ENCODE measurements around the gene SLC22A3. TPM values are rescaled to one million over a fixed set of nuclear protein-coding genes. Genes with fewer than 3 reads are reported as not detected.

Gene SLC22A3
- total RNA-seq, 1 donor from 2014 or later = 0.07 TPM

DNA sequence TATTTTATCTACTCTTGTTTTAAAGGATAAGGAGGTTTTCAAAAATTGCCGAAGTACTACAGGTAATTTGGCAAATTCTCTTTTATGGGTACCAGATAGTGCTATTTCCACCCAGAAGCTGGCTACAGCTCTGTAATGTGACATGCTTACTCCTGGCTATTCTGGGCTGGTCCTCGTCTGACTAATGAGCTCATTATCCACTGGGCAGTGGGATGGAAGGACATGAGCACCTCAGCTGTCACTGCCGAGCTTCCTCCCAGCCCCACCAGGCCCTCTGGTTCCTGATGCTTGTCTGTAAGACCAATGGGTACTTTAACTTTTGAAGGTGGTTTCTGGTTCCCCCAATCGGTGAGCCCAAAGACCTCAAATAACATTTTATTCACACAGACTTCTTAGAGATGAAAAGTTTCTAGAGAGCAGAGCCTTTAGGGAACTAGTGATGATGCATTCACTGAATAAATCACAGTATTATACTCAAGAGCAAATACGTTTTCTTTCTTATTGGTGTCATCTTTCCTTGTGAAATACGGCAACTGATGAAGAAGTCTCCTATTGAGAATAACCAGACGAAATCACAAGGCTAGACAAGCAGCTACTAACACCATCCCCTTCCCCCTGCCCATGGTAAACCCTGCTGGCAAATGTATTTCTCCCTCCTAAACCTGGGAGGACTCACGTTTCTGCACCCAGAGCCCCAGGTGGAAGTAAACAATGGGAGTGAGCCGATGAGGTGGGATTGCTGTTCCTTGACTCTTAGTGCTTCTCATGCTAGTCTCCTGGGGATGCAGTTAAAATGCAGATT is 80.8 kb downstream of the SLC22A3 start:
- Mint-ChIP-seq H3K36me3 (no peaks in the 10 kb centered on the region), H3K9me3 (no peaks in the 10 kb centered on the region), H3K4me1 (no peaks in the 10 kb centered on the region), H3K27ac (no peak overlapping the region), H3K4me3 (no peak overlapping the region), H3K27me3 (ENCODE audit: insufficient read depth, low read depth) (peaks cover 7% of the 10 kb centered on the region)
- no peaks in the 10 kb centered on the region for H3K27me3 ChIP-seq
- H3K9ac ChIP-seq = no peak overlapping the region
- peak; percentile 6 for DNase-seq (ENCODE audit: low spot score)
- no peaks in the 10 kb centered on the region for H3K36me3 ChIP-seq
- H3K4me2 ChIP-seq = no peak overlapping the region
- no peak overlapping the region for H3K27ac ChIP-seq
- no peaks in the 10 kb centered on the region for H4K20me1 ChIP-seq (ENCODE audit: low read depth)
- peak overlapping the region; percentile 81 for H2AFZ ChIP-seq (replicated peaks)
- no peak overlapping the region for H3K4me3 ChIP-seq
- no peaks in the 10 kb centered on the region for H3F3A ChIP-seq (ENCODE audit: low read depth)
- H3K9me3 ChIP-seq (ENCODE audit: low read depth) = no peaks in the 10 kb centered on the region
- no peak for TF ChIP-seq EZH2phosphoT487 (IDR thresholded peaks at IDR 0.05)
- TF ChIP-seq, protein P1, sequence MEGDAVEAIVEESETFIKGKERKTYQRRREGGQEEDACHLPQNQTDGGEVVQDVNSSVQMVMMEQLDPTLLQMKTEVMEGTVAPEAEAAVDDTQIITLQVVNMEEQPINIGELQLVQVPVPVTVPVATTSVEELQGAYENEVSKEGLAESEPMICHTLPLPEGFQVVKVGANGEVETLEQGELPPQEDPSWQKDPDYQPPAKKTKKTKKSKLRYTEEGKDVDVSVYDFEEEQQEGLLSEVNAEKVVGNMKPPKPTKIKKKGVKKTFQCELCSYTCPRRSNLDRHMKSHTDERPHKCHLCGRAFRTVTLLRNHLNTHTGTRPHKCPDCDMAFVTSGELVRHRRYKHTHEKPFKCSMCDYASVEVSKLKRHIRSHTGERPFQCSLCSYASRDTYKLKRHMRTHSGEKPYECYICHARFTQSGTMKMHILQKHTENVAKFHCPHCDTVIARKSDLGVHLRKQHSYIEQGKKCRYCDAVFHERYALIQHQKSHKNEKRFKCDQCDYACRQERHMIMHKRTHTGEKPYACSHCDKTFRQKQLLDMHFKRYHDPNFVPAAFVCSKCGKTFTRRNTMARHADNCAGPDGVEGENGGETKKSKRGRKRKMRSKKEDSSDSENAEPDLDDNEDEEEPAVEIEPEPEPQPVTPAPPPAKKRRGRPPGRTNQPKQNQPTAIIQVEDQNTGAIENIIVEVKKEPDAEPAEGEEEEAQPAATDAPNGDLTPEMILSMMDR (IDR thresholded peaks at IDR 0.05) = no peak
- TF ChIP-seq EZH2 (IDR thresholded peaks at IDR 0.05) = no peak
- peaks cover 5% of the 10 kb centered on the region for H3K4me1 ChIP-seq
- no peaks in the 10 kb centered on the region for H3K79me2 ChIP-seq (ENCODE audit: low read depth)

- Histone ChIP-seq H3F3A (ENCODE audit: low read depth) (no peaks in the 10 kb centered on the region), H3K79me2 (ENCODE audit: low read depth) (no peaks in the 10 kb centered on the region), H3K9ac (no peak overlapping the region), H3K36me3 (no peaks in the 10 kb centered on the region), H3K9me3 (ENCODE audit: low read depth) (no peaks in the 10 kb centered on the region), H3K4me1 (peaks cover 5% of the 10 kb centered on the region), H3K4me2 (no peak overlapping the region), H4K20me1 (ENCODE audit: low read depth) (no peaks in the 10 kb centered on the region), H3K27ac (no peak overlapping the region), H2AFZ (replicated peaks) (peak overlapping the region; percentile 81), H3K4me3 (no peak overlapping the region), H3K27me3 (no peaks in the 10 kb centered on the region)
- Mint-ChIP-seq H3K4me3 (no peak overlapping the region), H3K27me3 (ENCODE audit: insufficient read depth, low read depth) (peaks cover 7% of the 10 kb centered on the region), H3K27ac (no peak overlapping the region), H3K4me1 (no peaks in the 10 kb centered on the region), H3K36me3 (no peaks in the 10 kb centered on the region), H3K9me3 (no peaks in the 10 kb centered on the region)
- no peak for DNase-seq (ENCODE audit: low spot score)
- TF ChIP-seq EZH2 (IDR thresholded peaks at IDR 0.05) (no peak), EZH2phosphoT487 (IDR thresholded peaks at IDR 0.05) (no peak)
- TF ChIP-seq, protein P1 (IDR thresholded peaks at IDR 0.05) = no peak
Observed at GRCh38 chr6:160429620-160429895, 81.4 kb downstream of the SLC22A3 start.

DNA sequence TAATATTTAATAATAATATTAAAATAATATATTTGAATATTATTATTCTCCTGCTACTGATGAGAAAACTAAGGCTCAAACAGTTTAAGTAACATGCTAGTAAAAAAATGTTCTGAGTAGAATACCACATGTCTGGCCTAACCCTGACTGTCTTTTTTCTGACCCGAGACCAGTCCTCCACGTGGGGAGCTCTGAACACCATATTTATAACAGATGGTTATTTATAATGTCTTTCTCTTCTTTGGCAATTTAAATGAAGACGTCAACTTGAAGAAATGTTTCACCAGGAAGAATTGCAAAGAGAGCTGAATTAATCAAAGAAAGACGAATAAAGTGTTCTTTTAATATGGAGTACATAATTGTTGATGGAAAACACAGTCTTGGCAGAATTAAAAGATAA is 82.0 kb downstream of the SLC22A3 start:
- H3K27ac Mint-ChIP-seq = no peak overlapping the region
- no peak overlapping the region for H3K4me3 ChIP-seq
- no peaks in the 10 kb centered on the region for H3K9me3 Mint-ChIP-seq

More for the DNA sequence above, 82.0 kb downstream of the SLC22A3 start:
- no peaks in the 10 kb centered on the region for H4K20me1 ChIP-seq (ENCODE audit: low read depth)
- Mint-ChIP-seq H3K27me3 (ENCODE audit: insufficient read depth, low read depth) (peaks cover 7% of the 10 kb centered on the region), H3K36me3 (no peaks in the 10 kb centered on the region), H3K4me3 (no peak overlapping the region), H3K4me1 (no peaks in the 10 kb centered on the region)
- H3K79me2 ChIP-seq (ENCODE audit: low read depth) = no peaks in the 10 kb centered on the region
- no peak overlapping the region for H2AFZ ChIP-seq (replicated peaks)
- H3F3A ChIP-seq (ENCODE audit: low read depth) = no peaks in the 10 kb centered on the region
- no peaks in the 10 kb centered on the region for H3K36me3 ChIP-seq
- no peak overlapping the region for H3K27ac ChIP-seq
- H3K4me2 ChIP-seq = no peak overlapping the region
- TF ChIP-seq EZH2phosphoT487 (IDR thresholded peaks at IDR 0.05) (no peak), EZH2 (IDR thresholded peaks at IDR 0.05) (no peak)
- TF ChIP-seq, protein P1 (IDR thresholded peaks at IDR 0.05) = no peak
- H3K9ac ChIP-seq = no peak overlapping the region
- peaks cover 5% of the 10 kb centered on the region for H3K4me1 ChIP-seq
- H3K27me3 ChIP-seq = no peaks in the 10 kb centered on the region
- H3K9me3 ChIP-seq (ENCODE audit: low read depth) = no peaks in the 10 kb centered on the region
- DNase-seq (ENCODE audit: low spot score) = no peak
